Stimulated activated CD4-positive, alpha-beta T cell treated with anti-CD3 and anti-CD28 coated beads, Interleukin-4, amount 100 ng/mL, for 4 hours (primary cell): ENCODE data around the gene GPR35.
"Not testable (repeated sequence)": the region's sequence is repeated elsewhere in the genome, so short reads cannot be mapped to it uniquely, and the experiment has no call there.

Experiments
- DNase-seq, 2 experiments: peaks; one replicate each; pipeline ENCODE4 v3.0.0-alpha.2; 2020

The GPR35 gene

GRCh38 chr2:240642061-240642805 lies 17.0 kb downstream of the GPR35 start:
- DNase-seq, result no peak

- no peak for DNase-seq
Measured at GRCh38 chr2:240642806-240643092, 17.5 kb downstream of the GPR35 start.

GRCh38 chr2:240643093-240643810 lies 18.0 kb downstream of the GPR35 start:
- DNase-seq, result no peak

GRCh38 chr2:240643811-240644150 lies 18.5 kb downstream of the GPR35 start:
- DNase-seq, result no peak

GRCh38 chr2:240644171-240644651 lies 18.9 kb downstream of the GPR35 start:
- DNase-seq, result no peak

- DNase-seq, result no peak
Measured at GRCh38 chr2:240644859-240645301, 19.6 kb downstream of the GPR35 start.

GRCh38 chr2:240645346-240645745 lies 20.1 kb downstream of the GPR35 start:
- no peak for DNase-seq

GRCh38 chr2:240645801-240646175 lies 20.5 kb downstream of the GPR35 start:
- no peak for DNase-seq

GRCh38 chr2:240646176-240646899 lies 21.1 kb downstream of the GPR35 start:
- no peak for DNase-seq

GRCh38 chr2:240646900-240647502 lies 21.7 kb downstream of the GPR35 start:
- DNase-seq, result no peak

GRCh38 chr2:240647503-240648154 lies 22.3 kb downstream of the GPR35 start:
- no peak for DNase-seq

- no peak for DNase-seq
Measured at GRCh38 chr2:240648155-240648649, 22.9 kb downstream of the GPR35 start.

GRCh38 chr2:240648650-240649275 lies 23.5 kb downstream of the GPR35 start:
- DNase-seq, result no peak

- DNase-seq, result no peak
Measured at GRCh38 chr2:240649331-240649730, 24.1 kb downstream of the GPR35 start.

GRCh38 chr2:240650254-240650965 lies 25.1 kb downstream of the GPR35 start:
- no peak for DNase-seq

GRCh38 chr2:240651185-240651584 lies 25.9 kb downstream of the GPR35 start:
- DNase-seq, result no peak

- DNase-seq, result no peak
Measured at GRCh38 chr2:240655931-240656886, 30.9 kb downstream of the GPR35 start.

GRCh38 chr2:240659883-240660282 lies 34.6 kb downstream of the GPR35 start:
- not testable (repeated sequence) for DNase-seq

- no peak for DNase-seq
Measured at GRCh38 chr2:240662681-240663080, 37.4 kb downstream of the GPR35 start.

- no peak for DNase-seq
Measured at GRCh38 chr2:240663546-240664190, 38.4 kb downstream of the GPR35 start.
